ENCODE results near the gene DNAJA1. TPM values are rescaled to one million over a fixed set of nuclear protein-coding genes. Genes with fewer than 3 reads are reported as not detected.
A peak's percentile ranks its signal among the peaks of the same experiment; 100 is the strongest.

DNAJA1 gene
- total RNA-seq, 3 donors from 2014 or later, result 47.3 to 122 (median 74.4) TPM

GRCh38 chr9:33076046-33077004 is 51.3 kb downstream of the DNAJA1 start, which contains the start of gene SMU1:
SMU1 (minus strand) TSS chr9:33076674; CDS start chr9:33076608, 66 bp downstream.
- peak within 1 kb of the TSS; percentile 49 for H3K4me3 ChIP-seq
- H3K4me1 ChIP-seq (ENCODE audit: low read depth), result peaks cover 5% of the 10 kb centered on the region
- peaks cover 4% of the 10 kb centered on the region for H3K36me3 ChIP-seq (ENCODE audit: low read depth)
- peak; percentile 99 for ATAC-seq
- no peak for TF ChIP-seq CTCF (IDR thresholded peaks at IDR 0.05)
- intact Hi-C loops (cut with DNase I, micrococcal nuclease), result no loop called here
- no peaks in the 10 kb centered on the region for H3K9me3 ChIP-seq
- peak; percentile 96 to 99 (median 96) for DNase-seq

- no peak for ATAC-seq
- TF ChIP-seq CTCF (IDR thresholded peaks at IDR 0.05), result no peak
- Histone ChIP-seq H3K9me3 (no peaks in the 10 kb centered on the region), H3K36me3 (ENCODE audit: low read depth) (peaks cover 4% of the 10 kb centered on the region), H3K4me1 (ENCODE audit: low read depth) (peaks cover 7% of the 10 kb centered on the region), H3K4me3 (no peak overlapping the region)
- DNase-seq, result no peak
- intact Hi-C loops (cut with DNase I, micrococcal nuclease), result loop anchor here in 1 of 2 donors (5.0 kb wide), 1 partner anchor 147 kb away; no protein-coding TSS in a partner anchor
Measured at GRCh38 chr9:33080534-33080933, 55.5 kb downstream of the DNAJA1 start.

- Histone ChIP-seq H3K4me1 (ENCODE audit: low read depth) (peaks cover 3% of the 10 kb centered on the region), H3K4me3 (no peak overlapping the region), H3K36me3 (ENCODE audit: low read depth) (peaks cover 4% of the 10 kb centered on the region), H3K9me3 (no peaks in the 10 kb centered on the region)
- ATAC-seq, result peak; percentile 60
- DNase-seq, result peak in 1 of 3 donors; percentile 77
- intact Hi-C loops (cut with DNase I, micrococcal nuclease), result loop anchor here (1.0 to 5.0 kb wide), 2 partner anchors 144 to 146 kb away; no protein-coding TSS in a partner anchor
- TF ChIP-seq CTCF (IDR thresholded peaks at IDR 0.05), result peak; percentile 49
Measured at GRCh38 chr9:33081128-33081851, 56.2 kb downstream of the DNAJA1 start.

GRCh38 chr9:33082128-33082527 is 57.1 kb downstream of the DNAJA1 start:
- peak; percentile 6 for ATAC-seq
- intact Hi-C loops (cut with DNase I, micrococcal nuclease), result loop anchor here in 1 of 2 donors (5.0 kb wide), 1 partner anchor 145 kb away; no protein-coding TSS in a partner anchor

More at GRCh38 chr9:33082128-33082527, 57.1 kb downstream of the DNAJA1 start:
- Histone ChIP-seq H3K36me3 (ENCODE audit: low read depth) (no peaks in the 10 kb centered on the region), H3K4me1 (ENCODE audit: low read depth) (peaks cover 3% of the 10 kb centered on the region), H3K4me3 (no peak overlapping the region), H3K9me3 (no peaks in the 10 kb centered on the region)
- no peak for TF ChIP-seq CTCF (IDR thresholded peaks at IDR 0.05)
- no peak for DNase-seq

Data from mucosa of descending colon (tissue), 3 donors.